NCI-H1694 (cell line): Measurements from ENCODE around the gene TXLNB.
"Not testable (repeated sequence)": the region's sequence is repeated elsewhere in the genome, so short reads cannot be mapped to it uniquely, and the experiment has no call there.

Experiments
- DNase-seq: peaks from one replicate; lab custom pipeline; 2025; lab: John Stamatoyannopoulos, UW

Gene TXLNB

GRCh38 chr6:139308936-139309603, 17.3 kb upstream of the TXLNB start:
- no peak for DNase-seq

GRCh38 chr6:139308286-139308916, 16.6 kb upstream of the TXLNB start:
- DNase-seq: no peak

- no peak for DNase-seq
Measured at GRCh38 chr6:139306291-139306981, 14.6 kb upstream of the TXLNB start.

- DNase-seq: no peak
Measured at GRCh38 chr6:139303185-139303584, 11.4 kb upstream of the TXLNB start.

GRCh38 chr6:139297921-139298320, 6.1 kb upstream of the TXLNB start:
- DNase-seq: no peak

- no peak for DNase-seq
Measured at GRCh38 chr6:139296927-139297326, 5.1 kb upstream of the TXLNB start.

GRCh38 chr6:139295901-139296300, 4.1 kb upstream of the TXLNB start:
- no peak for DNase-seq

GRCh38 chr6:139294090-139294489, 2.3 kb upstream of the TXLNB start:
- no peak for DNase-seq

- DNase-seq: not testable (repeated sequence)
Measured at GRCh38 chr6:139293230-139293629, 1.4 kb upstream of the TXLNB start.

- no peak for DNase-seq
Measured at GRCh38 chr6:139290787-139291311, 949 bp downstream of the TXLNB start.

- no peak for DNase-seq
Measured at GRCh38 chr6:139289233-139289632, 2.6 kb downstream of the TXLNB start.

GRCh38 chr6:139288496-139289040, 3.2 kb downstream of the TXLNB start:
- no peak for DNase-seq

- DNase-seq: no peak
Measured at GRCh38 chr6:139287868-139288267, 3.9 kb downstream of the TXLNB start.

- not testable (repeated sequence) for DNase-seq
Measured at GRCh38 chr6:139286438-139286837, 5.4 kb downstream of the TXLNB start.

GRCh38 chr6:139285590-139285989, 6.2 kb downstream of the TXLNB start:
- no peak for DNase-seq

- DNase-seq: no peak
Measured at GRCh38 chr6:139284789-139285188, 7.0 kb downstream of the TXLNB start.

GRCh38 chr6:139282684-139283083, 9.1 kb downstream of the TXLNB start:
- no peak for DNase-seq

GRCh38 chr6:139278190-139278589, 13.6 kb downstream of the TXLNB start:
- no peak for DNase-seq

GRCh38 chr6:139277587-139277986, 14.2 kb downstream of the TXLNB start:
- no peak for DNase-seq

GRCh38 chr6:139277161-139277560, 14.6 kb downstream of the TXLNB start:
- no peak for DNase-seq

GRCh38 chr6:139275279-139276055, 16.3 kb downstream of the TXLNB start:
- no peak for DNase-seq

GRCh38 chr6:139271056-139271455, 20.7 kb downstream of the TXLNB start:
- DNase-seq: no peak
